GM19455 (cell line): ENCODE measurements around the gene AUH.
"Not testable (repeated sequence)": the region's sequence is repeated elsewhere in the genome, so short reads cannot be mapped to it uniquely, and the experiment has no call there.

Source experiments
- ATAC-seq: cut with Tn5 transposase; IDR thresholded peaks from one replicate; pipeline ENCODE4 v1.9.1; 2021; ENCODE audit not compliant: unreplicated experiment

AUH gene

DNA sequence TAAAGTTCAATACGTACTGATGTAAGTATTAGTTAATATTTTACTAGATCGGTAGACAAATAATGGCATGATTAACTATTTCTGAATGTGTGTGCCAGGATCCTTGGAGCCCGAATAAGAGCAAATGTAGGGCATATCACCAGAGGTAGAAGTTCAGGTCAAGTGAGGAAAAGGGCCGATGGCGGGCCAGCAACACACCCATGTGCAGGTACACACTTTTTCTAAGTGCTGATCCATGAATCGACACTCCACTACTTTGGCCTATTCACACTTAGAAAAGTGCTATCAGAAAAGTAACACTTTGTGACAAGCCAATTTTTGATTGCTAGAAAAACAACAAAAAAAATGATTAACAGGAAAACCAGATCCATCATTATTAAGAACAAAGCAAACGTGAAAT lies 150.3 kb downstream of the AUH start:
- no peak for ATAC-seq

DNA sequence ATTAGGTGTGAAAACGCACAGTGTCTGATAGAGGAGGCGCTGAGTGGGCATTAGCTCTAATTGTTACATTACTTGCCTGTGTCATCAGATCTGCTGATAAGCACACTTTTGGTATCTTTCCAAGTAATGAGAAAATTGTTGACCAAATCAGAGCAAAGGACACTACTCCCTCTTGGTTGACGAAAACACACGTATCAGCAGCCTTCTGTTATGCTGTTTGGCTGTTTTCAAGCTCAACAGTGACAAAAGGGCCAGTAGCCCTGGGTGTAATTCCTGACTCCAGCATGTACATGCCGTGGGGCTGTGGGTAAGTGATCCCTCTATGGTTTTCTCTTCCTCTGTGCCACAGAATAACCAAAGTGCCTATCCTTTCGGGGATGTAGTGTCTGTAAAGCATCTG lies 151.4 kb downstream of the AUH start:
- ATAC-seq: no peak

DNA sequence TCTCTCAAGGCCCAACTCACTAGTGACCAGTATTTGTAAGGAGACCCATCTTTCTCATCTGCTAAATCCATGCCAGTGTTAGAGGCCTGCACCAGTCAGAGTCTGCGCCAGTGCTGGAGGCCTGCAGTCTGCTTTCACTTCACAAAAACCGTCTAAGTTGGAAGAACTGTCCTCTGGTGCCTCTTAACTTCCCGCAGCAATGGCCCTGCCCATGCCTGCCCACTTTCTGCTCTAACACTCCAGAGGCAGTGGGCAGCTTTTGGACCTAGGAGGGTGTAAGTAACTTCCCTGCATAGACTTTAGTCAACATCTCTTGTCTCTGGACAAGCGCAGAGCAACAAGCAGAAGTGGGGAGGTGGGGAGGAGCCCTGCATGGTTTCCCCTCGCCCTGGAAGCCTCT lies 152.9 kb downstream of the AUH start:
- ATAC-seq: no peak

DNA sequence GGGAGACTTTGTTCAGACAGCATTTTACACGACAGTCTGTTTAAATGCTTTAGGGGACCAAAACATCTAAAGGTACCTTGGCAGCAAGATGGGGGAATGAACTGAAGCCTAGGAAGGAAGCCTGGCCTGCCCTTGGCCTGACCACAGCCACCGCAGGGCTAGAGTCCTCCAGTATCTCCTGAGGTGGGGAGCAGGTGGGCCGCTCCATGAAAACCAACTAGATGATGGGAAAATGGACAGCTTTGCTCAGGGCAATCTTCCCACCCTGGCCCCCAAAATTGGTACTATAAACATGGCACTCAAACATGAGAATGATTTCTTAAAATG lies 153.3 kb downstream of the AUH start:
- no peak for ATAC-seq

DNA sequence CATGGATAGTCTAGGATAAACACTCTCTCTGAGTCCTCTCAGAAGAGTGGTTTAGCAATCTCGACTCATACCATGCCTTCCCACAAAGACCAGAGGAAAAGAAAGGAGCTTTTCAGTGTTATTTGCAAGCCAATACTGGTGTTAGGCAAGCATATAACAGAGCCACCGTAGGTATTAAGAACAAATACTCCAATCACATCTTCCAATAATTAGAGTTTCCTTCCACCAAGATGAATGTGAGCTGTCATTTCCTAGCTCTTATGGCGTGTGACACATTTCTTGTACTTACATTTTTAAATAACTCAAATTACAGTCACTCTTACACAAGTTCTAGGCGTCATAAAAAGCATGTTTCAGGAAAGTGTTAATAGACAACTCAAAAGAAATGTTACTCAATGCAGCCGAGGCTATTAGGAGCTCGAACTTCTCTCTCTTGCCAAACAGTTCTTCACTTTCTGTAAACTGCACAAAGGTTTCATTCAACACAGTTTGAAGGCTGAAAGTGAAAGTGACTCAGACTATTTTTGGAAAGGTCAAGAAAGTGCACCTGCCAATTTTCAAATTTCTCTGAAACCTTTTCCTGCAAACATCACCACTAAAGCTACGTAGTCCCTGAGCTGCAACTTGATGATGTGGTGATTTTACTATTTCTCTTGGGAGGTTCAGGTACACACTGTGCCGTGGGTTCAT lies 153.8 kb downstream of the AUH start:
- peak; percentile 73 for ATAC-seq

DNA sequence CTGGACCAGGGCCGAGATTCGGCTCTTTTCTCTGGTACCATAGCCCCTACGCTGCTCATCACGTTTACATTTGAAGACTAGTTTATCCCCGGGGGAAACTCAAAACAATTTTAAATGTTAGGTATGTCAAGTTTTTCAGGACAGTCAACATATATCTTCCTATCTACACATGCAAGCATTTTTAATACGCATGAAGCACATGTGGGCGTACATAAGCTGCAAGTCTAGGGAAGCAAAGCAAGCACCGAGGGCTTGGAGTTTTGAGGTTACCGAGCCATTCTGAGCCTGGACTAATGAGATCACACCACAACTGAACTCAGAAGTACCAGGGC lies 154.4 kb downstream of the AUH start:
- ATAC-seq: no peak

DNA sequence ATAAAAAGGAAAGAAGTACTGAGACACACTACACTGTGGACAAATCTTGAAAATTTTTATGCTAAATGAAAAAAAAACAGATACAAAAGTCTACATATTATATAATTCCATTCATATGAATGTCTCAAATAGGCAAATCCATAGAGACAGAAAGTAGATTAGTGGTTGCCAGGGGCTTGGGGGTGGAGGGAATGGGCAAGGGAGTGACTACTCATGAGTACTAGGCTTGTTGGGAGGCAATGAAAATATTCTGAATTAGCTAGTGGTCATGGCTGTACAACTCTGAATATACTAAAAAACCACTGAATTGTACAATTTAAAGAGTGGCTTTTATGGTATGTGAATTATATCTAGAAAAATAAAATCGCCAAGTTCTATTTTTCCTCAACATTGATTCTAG lies 154.9 kb downstream of the AUH start:
- ATAC-seq: no peak

DNA sequence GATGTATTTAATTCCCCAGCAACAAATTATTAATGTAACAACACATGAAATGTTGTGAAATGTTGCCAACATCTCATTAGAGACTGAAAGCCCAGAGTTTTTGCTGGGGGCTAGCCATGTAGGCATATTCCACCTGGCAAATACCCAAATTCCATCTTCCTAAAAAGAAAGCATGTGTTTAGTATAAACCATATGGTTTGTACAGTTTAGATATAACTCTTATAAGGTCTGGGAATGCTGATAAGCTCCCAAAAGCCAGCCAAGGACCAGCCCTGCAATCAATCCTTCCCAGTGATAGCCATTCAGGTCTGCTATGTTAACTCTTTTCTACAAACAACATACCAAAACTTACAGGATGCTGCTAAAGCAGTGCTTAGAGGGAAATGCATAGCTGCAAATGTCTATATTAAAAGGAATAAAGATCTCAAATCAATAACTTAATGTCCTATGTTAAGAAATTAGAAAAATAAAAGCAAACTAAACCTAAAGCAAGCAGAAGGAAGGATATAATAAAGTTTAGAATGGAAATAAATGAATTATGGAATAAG lies 158.9 kb downstream of the AUH start:
- no peak for ATAC-seq

DNA sequence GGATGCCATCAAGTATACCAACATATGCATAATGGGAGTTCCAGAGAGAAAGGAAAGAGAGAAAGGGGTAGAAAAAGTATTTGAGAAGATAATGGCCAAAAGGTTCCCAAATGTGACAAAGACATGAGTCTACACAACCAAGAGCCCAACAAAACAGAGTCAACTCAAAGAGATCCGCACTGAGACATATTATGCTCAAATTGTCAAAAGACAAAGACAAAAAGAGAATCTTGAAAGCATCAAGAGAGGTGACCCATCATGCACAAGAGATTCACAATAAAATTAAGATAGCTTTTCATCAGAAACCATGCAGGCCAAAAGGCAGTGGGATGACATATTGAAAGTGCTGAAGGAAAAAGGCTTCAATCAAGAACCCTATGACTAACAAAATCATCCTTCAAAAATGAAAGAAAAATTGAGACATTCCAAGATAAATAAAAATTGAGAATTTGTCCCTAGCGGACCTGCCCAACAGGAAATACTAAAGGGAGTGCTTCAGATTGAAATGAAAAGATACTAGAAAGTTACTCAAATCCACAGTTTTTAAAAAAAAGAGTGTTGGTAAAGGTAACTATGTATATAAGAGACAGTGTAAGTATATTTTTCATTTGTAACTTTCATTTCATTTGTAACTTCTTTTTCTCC lies 160.9 kb downstream of the AUH start:
- no peak for ATAC-seq

DNA sequence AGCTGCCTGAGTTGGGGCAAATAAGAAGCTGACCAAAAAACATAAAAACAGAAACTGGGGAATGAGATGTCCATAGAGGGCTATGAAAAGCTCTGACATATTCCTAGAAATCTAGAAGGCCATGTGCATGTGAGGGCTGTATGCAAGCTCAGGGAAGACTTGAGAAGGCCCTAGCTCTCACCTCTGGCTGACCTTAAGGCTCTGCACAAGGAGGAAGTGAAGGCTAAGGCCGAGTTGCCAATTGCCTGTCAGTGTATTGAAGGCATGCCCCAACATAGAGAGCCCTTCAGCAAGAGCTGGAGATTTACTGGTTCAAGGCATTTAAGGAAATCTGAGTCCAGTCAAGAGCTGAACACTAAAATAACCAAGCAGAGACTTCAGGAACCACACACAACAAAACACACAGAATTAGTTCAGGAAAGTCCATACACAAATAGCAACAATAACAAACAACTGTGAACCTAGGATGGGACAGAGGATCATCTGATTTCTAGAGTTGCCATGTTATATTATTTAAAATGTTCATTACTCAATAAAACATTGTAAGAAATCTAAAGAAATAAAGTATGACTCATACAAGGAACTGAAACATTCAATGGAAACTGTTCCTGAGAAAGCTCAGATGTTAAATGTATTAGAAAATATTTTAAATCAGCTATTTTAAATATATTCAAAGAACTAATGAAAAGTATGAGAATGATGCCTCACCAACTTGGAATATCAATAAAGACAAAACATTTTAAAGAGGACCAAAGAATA lies 161.8 kb downstream of the AUH start:
- no peak for ATAC-seq

DNA sequence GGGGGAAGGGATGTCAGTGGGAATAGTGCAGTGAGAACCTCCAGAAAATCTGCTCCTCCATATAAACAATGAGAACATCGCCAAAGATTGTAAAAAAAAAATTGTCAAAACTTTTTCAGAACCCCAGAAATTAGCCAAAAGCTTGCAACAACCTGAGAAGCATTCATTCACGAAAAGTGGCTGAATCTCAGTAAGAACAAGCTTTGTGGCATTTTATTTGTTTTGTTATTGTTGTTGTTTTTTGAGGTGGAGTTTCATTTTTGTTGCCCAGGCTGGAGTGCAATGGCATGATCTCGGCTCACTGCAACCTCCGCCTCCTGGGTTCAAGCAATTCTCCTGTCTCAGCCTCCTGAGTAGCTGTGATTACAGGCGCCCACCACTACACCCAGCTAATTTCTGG lies 162.8 kb downstream of the AUH start:
- not testable (repeated sequence) for ATAC-seq

DNA sequence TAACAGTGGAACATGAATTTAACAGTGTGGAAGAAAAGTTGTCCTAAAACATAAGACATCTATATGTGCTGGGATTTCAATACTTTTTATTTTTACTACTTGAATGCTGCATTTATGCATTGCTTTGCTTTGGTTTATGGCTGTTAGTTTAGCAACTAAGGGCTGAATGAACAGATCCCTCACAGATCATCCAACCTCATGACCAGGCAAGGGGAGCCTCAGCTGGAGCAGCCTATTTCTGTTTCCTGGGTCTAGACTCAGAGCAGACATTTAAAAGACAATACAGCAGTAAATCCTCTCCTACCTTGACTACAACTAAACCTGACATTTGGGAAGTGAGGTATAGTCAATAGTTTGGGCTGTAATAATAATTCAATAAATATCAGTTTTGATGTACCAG lies 163.3 kb downstream of the AUH start:
- no peak for ATAC-seq

DNA sequence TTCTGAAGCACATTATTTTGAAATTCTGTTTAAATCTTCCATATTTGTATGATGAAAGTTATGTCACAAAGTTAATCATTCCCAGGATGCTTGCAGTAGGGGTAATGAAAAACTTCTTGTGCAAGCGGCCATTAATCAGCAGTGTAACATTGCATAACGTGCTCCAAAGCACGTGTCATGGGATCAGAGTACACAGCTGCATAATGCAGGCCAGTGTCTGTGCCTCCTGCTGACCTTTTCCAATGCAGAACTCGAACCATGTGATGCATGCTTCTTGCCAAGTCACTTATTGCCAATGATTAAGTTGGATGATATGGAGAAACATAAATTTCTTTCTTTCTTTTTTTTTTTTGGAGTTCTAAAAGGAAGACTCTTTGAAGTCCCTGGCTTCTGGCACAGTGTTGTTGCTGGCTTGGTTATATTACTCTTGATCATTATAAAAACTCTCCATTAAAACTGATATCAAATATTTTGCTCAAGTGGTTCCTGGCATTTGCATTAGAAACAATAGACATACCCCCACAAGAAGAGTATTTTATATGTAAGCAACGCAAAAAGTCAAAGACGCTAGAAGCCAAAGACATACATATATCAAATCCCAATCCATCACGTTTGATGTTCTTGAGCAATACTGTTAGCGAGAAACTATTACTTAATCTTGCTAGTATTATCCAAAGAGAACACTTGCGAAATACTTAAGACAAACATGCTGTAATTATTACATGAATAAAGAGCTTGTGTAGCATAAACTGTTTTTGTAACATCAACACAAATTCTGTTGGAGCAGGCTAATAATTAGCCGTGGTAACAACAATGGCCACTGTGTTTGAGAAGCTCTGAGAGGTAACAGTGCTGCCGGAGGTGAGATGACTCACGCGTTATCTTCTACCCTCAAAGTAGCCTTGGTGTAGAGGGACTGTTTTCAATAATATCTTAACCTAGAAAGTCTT lies 164.2 kb downstream of the AUH start:
- no peak for ATAC-seq

DNA sequence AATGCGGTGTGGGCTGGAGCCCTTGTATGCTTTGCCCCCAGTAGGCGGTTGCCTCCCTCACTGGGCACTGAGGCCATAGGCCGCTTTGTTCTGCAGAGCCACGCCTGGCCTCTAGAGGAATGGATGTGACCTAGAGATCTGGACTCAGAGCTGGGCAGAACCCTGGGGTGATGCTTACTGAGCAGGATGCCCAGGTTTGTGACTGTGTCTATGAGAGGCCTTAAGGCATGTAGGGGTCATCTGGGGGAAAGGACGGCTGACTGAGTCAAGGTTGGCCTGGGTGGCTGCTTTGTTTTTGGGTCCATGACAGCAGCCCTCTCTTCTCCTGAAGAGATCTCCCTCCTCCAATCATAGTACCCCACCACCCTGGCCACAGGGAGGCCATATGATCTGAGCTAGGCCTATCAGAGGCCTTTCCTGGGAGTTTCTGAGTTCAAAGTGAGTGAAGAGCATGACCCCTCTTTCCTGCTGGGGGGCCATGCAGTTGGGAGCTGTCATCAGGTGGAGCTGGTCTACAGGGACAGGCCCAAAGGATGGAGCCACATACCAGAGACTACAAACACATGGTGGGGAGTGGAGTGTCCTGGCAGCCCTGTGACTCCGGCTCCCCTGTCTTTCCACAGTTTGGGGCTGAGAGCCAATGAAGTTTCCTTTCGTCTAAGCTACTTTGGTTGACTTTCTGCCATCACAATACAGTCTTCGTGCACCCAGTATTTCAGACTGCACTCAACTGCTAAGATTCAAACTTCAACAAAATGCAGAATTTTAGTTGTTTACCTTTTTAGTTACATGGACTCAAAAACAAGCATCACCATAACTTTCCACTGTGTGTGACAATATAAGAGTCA lies 165.4 kb downstream of the AUH start:
- no peak for ATAC-seq

DNA sequence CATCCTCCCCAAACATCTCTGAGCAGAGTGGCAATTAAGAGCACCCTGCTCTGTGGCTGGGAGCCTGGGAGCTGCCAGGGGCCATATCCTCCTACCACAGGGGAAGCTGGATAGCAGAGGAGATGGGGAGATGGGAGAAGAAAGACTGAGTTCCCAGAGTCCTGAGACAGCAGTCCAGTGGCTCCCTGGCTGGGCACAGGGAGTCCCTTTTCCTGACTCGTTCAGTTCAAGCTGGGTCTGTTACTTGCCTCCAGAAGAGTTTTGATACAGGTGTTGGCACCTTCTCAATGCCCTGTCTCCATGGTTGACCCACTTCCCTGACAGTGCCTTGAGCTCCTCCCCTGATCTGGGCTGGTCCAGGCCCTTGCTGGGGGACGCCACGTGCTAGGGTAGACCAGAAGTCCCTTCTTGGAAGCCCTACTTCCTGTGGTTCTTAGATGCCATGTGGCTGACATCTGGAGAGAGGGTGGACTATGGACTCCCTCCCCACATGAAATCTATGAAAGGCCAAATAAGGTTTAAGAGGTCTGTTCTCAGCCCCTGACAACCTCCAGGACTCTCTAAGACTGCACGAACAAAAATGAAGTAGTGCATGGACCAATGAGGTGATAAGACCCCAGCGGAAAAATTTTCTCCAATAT lies 166.2 kb downstream of the AUH start:
- ATAC-seq: no peak

DNA sequence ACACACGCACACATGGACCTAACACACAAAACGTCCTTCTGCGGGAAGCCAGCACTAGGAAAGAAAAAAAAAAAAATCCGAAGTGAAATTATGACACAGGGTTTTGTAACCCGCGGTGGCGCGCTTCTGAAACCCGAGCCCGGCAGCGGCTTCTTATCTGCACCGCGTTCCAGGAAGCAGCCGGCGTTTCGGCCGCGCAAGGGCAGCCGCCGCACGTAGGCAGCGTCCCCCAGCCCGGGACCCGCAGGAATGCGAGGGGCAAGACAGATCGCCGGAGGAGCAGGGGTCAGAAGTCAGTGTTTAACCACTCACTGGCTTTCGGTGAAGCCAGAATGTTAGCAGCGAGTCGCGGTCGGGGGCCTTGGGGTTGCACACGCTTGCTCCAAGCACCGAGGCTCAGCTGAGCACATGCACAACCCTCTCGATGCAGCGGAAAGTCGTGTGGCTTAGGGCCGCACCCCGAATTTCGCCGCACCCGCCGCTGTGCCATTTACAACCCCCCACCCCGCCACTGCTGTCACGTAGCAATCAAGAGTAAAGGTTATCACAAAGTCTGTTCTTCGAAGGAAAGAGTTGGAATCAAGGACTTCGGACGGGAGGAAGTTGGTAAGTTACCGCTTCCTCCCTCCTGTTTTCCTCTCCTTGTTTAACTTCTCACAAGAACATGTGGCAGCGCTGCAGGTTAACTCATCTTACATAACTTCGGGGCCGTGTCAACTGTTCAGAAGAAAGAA lies 167.9 kb downstream of the AUH start:
- peak; percentile 63 for ATAC-seq

DNA sequence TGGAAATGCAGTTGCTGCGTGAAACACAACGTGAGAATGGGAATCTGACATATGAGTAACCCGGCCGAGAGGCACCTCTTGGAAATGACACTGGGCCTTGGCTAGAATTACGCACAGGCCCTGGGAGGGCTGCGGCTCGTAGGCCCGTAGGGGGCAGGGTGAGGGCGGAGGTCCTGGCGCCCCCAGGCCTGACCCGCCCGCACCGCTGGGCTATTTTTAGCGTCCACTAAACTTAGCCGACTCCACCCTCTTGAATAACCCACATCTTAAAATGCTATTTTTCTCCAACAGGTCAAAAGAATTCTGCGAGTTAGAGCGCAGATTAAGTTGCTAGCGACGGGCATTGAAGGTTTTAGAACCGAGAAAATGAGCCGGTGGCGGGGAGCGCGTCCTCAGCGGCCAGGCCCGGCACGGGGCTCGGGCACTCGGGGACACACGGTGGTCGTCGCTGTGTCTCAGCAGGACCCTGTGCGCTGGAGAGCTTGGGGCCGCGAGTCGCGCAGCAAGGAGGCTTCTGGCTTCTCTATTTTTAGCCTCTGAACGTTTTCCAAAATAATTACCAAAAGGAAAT lies 168.5 kb downstream of the AUH start:
- ATAC-seq: peak; percentile 27

DNA sequence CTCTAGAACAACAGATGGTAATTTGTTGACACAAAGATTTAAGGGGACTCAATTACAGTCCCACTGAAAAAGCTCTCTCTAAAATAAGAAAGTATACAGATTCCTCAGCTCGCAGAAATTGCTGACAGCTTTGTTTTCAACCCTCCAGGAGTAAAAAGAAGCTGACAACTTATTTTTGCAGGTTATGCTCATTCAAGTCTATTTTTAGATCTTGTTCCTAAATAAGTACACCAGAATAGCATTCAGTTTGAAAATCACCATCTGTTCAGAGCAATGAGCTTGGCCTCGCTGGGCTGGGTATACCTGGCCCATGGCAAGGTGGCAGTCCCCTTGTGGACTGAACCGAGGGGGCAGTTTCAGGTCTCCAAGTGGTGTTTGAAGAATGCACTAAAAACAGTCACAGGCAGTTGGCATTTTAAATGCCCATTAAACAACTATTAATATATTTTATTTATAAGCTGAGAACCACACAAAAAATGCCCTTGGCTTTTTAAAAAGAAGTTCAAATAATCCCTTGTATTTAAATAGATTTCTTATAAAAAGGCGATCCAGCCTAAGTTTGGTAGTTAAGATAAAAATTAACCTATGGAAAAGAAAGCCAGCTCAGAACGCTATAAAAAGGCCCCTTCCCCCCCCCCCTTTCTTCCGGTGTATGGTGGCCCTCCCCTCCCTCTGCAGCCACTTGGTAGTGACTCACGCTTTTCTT lies 169.2 kb downstream of the AUH start:
- no peak for ATAC-seq
